ENCODE data around the gene LNP1. TPM values are rescaled to one million over a fixed set of nuclear protein-coding genes. Genes with fewer than 3 reads are reported as not detected.
A peak's percentile ranks its signal among the peaks of the same experiment; 100 is the strongest.

LNP1 gene
- total and polyA plus RNA-seq, 2 experiments from 2014 or later, result 1.1 to 4.3 TPM

GRCh38 chr3:100456745-100457144 is 55.4 kb downstream of the LNP1 start:
- Histone ChIP-seq H3K9me2 (replicated peaks; ENCODE audit: insufficient read depth) (no peaks in the 10 kb centered on the region), H3K4me3 (no peak overlapping the region), H3K27ac (no peak overlapping the region), H3K9me3 (ENCODE audit: low read depth) (no peaks in the 10 kb centered on the region), H3K36me3 (replicated peaks; ENCODE audit: insufficient read depth, low read depth) (no peaks in the 10 kb centered on the region), H4K20me1 (ENCODE audit: insufficient read depth, poor library complexity, severe bottlenecking) (no peaks in the 10 kb centered on the region), H3K4me1 (ENCODE audit: insufficient read depth) (no peaks in the 10 kb centered on the region), H2AFZ (no peak overlapping the region), H3K4me2 (no peak overlapping the region), H3K27me3 (no peaks in the 10 kb centered on the region), H3K79me2 (no peaks in the 10 kb centered on the region)
- WGBS (ENCODE audit: low lambda C conversion rate, missing lambda C conversion rate), result 93% methylated on average over 1 of the region's 1 CpG
- TF ChIP-seq EZH2 (IDR thresholded peaks at IDR 0.05; ENCODE audit: borderline replicate concordance) (no peak), EZH2phosphoT487 (IDR thresholded peaks at IDR 0.05; ENCODE audit: low read depth, severe bottlenecking, unreplicated experiment) (no peak), CTCF (IDR thresholded peaks at IDR 0.05; ENCODE audit: poor library complexity) (no peak)
- no peak for DNase-seq (ENCODE audit: low spot score)

DNA sequence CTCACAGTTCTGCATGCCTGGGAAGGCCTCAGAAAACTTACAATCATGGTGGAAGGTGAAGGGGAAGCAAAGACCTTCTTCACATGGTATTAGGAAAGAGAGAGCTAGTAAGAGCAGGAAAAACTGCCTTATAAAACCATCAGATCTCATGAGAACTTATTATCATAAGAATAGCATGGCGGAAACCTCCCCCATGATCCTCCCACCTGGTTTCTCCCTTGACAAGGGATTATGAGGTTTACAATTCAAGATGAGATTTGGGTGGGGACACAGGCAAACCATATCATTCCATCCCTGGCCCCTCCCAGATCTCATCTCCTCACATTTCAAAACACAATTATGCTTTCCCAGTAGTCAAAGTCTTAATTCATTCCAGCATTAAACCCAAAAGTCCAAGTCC is 56.5 kb downstream of the LNP1 start:
- no peaks in the 10 kb centered on the region for H3K27me3 ChIP-seq
- WGBS (ENCODE audit: low lambda C conversion rate, missing lambda C conversion rate), result 100% methylated on average over 1 of the region's 1 CpG
- no peaks in the 10 kb centered on the region for H3K79me2 ChIP-seq
- no peak overlapping the region for H2AFZ ChIP-seq
- no peak overlapping the region for H3K4me2 ChIP-seq
- no peaks in the 10 kb centered on the region for H3K4me1 ChIP-seq (ENCODE audit: insufficient read depth)
- no peak for TF ChIP-seq EZH2 (IDR thresholded peaks at IDR 0.05; ENCODE audit: borderline replicate concordance)
- no peaks in the 10 kb centered on the region for H3K36me3 ChIP-seq (replicated peaks; ENCODE audit: insufficient read depth, low read depth)
- H4K20me1 ChIP-seq (ENCODE audit: insufficient read depth, poor library complexity, severe bottlenecking), result no peaks in the 10 kb centered on the region
- no peak overlapping the region for H3K4me3 ChIP-seq
- H3K9me2 ChIP-seq (replicated peaks; ENCODE audit: insufficient read depth), result no peaks in the 10 kb centered on the region
- H3K9me3 ChIP-seq (ENCODE audit: low read depth), result no peaks in the 10 kb centered on the region
- DNase-seq (ENCODE audit: low spot score), result no peak
- no peak overlapping the region for H3K27ac ChIP-seq

DNA sequence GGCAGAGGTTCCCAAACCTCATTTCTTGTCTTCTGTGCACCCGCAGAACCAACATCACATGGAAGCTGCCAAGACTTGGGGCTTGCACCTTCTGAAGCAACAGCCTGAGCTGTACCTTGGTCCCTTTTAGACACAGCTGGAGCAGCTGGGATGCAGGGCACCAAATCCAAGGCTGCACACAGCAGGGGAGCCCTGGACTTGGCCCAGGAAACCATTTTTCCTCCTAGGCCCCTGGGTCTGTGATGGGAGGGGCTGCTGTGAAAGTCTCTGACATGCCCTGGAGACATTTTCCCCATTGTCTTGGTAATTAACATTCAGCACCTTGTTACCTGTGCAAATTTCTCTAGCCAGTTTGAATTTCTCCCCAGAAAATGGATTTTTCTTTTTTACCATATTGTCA is 57.5 kb downstream of the LNP1 start:
- H3K9me2 ChIP-seq (replicated peaks; ENCODE audit: insufficient read depth), result no peaks in the 10 kb centered on the region
- no peaks in the 10 kb centered on the region for H4K20me1 ChIP-seq (ENCODE audit: insufficient read depth, poor library complexity, severe bottlenecking)
- H3K79me2 ChIP-seq, result no peaks in the 10 kb centered on the region
- H3K27ac ChIP-seq, result no peak overlapping the region
- no peaks in the 10 kb centered on the region for H3K27me3 ChIP-seq
- H3K4me3 ChIP-seq, result no peak overlapping the region
- no peaks in the 10 kb centered on the region for H3K9me3 ChIP-seq (ENCODE audit: low read depth)
- no peaks in the 10 kb centered on the region for H3K4me1 ChIP-seq (ENCODE audit: insufficient read depth)
- H3K4me2 ChIP-seq, result no peak overlapping the region
- TF ChIP-seq CTCF (IDR thresholded peaks at IDR 0.05; ENCODE audit: poor library complexity), result no peak
- no peak for TF ChIP-seq EZH2 (IDR thresholded peaks at IDR 0.05; ENCODE audit: borderline replicate concordance)
- TF ChIP-seq EZH2phosphoT487 (IDR thresholded peaks at IDR 0.05; ENCODE audit: low read depth, severe bottlenecking, unreplicated experiment), result no peak
- no peak for DNase-seq (ENCODE audit: low spot score)
- 100% methylated on average over 1 of the region's 1 CpG for WGBS (ENCODE audit: low lambda C conversion rate, missing lambda C conversion rate)
- H2AFZ ChIP-seq, result no peak overlapping the region
- no peaks in the 10 kb centered on the region for H3K36me3 ChIP-seq (replicated peaks; ENCODE audit: insufficient read depth, low read depth)

DNA sequence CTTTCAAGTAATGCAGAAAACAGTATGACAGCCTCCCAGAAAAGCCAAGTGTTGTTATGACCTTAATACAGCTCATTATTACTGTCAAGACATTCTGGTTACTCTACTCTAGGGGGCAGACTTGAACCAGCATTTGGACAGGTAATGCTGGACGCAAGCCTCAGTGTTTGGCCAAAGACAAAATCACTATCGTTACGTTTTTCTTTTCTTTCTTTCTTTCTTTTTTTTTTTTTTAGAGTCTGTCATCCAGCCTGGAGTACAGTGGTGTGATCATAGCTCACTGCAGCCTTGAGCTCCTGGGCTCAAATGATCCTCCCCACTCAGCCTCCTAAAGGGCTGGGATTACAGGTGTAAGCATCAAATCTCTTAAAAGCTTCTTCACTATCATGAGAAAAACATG is 61.7 kb downstream of the LNP1 start:
- Histone ChIP-seq H3K36me3 (replicated peaks; ENCODE audit: insufficient read depth, low read depth) (no peaks in the 10 kb centered on the region), H3K4me3 (no peak overlapping the region), H3K4me1 (ENCODE audit: insufficient read depth) (no peaks in the 10 kb centered on the region), H3K79me2 (no peaks in the 10 kb centered on the region), H3K27me3 (no peaks in the 10 kb centered on the region), H4K20me1 (ENCODE audit: insufficient read depth, poor library complexity, severe bottlenecking) (no peaks in the 10 kb centered on the region), H3K9me3 (ENCODE audit: low read depth) (no peaks in the 10 kb centered on the region), H2AFZ (no peak overlapping the region), H3K27ac (no peak overlapping the region), H3K9me2 (replicated peaks; ENCODE audit: insufficient read depth) (no peaks in the 10 kb centered on the region), H3K4me2 (no peak overlapping the region)
- TF ChIP-seq CTCF (IDR thresholded peaks at IDR 0.05; ENCODE audit: poor library complexity) (peak; percentile 81), EZH2 (IDR thresholded peaks at IDR 0.05; ENCODE audit: borderline replicate concordance) (no peak)
- 0% methylated on average over 3 of the region's 3 CpGs for WGBS (ENCODE audit: low lambda C conversion rate, missing lambda C conversion rate)
- peak; percentile 79 for DNase-seq (ENCODE audit: low spot score)

Data from hepatocyte (in vitro differentiated cells).